ENCODE data around the gene CD300LB. TPM values are rescaled to one million over a fixed set of nuclear protein-coding genes. Genes with fewer than 3 reads are reported as not detected.

CD300LB gene
- polyA plus RNA-seq, 3 donors = 88.0 to 102 (median 92.9) TPM

- Histone ChIP-seq H3K9ac (ENCODE audit: insufficient read depth, low read length, poor library complexity, severe bottlenecking) (no peak overlapping the region), H4K20me1 (ENCODE audit: insufficient read depth, low read length) (no peaks in the 10 kb centered on the region), H3K79me2 (ENCODE audit: insufficient read depth, low read length) (peaks cover 96% of the 10 kb centered on the region), H3K27ac (ENCODE audit: low read depth in 1 of 2, low read length in 2 of 2) (peak overlapping the region; percentile 93 to 98), H3K27me3 (ENCODE audit: control insufficient read depth in 2 of 2, insufficient read depth in 2 of 2, low read length in 2 of 2) (no peaks in the 10 kb centered on the region), H3K36me3 (replicated peaks in 1 of 2; ENCODE audit: control insufficient read depth in 1 of 2, insufficient read depth in 2 of 2, low read length in 2 of 2) (peaks cover 44 to 59% of the 10 kb centered on the region in 2 donors), H2AFZ (ENCODE audit: insufficient read depth, low read depth, low read length, poor library complexity, severe bottlenecking) (no peak overlapping the region), H3K4me1 (ENCODE audit: control insufficient read depth in 1 of 2, insufficient read depth in 2 of 2, low read length in 2 of 2) (peaks cover 98 to 100% of the 10 kb centered on the region in 2 donors), H3K4me3 (replicated peaks in 1 of 3; ENCODE audit: low read depth in 2 of 3, low read length in 3 of 3) (peak overlapping the region in 1 of 3 experiments; percentile 94), H3K4me2 (replicated peaks; ENCODE audit: extremely low read depth, low read length, poor library complexity, severe bottlenecking) (peak overlapping the region; percentile 84), H3K9me3 (replicated peaks in 1 of 2; ENCODE audit: control insufficient read depth in 1 of 2, insufficient read depth in 1 of 2, low read length in 2 of 2) (peaks cover 8 to 16% of the 10 kb centered on the region in 2 donors)
- WGBS (ENCODE audit: insufficient coverage) = 79% methylated on average over 4 of the region's 5 CpGs
- Mint-ChIP-seq H3K9me3 (peaks cover 5 to 14% (median 9%) of the 10 kb centered on the region in 7 donors), H3K36me3 (peaks cover 67 to 75% of the 10 kb centered on the region in 2 donors), H3K27me3 (ENCODE audit: low read depth in 3 of 3) (peaks cover 0 to 3% (median 0%) of the 10 kb centered on the region in 3 donors), H3K27ac (peak overlapping the region; percentile 97 to 100 (median 98)), H3K4me3 (peak overlapping the region; percentile 35 to 63), H3K4me1 (peaks cover 97% of the 10 kb centered on the region)
- intact Hi-C loops (cut with micrococcal nuclease) = no loop called here
- TF ChIP-seq CTCF (IDR thresholded peaks at IDR 0.05) = no peak
- DNase-seq = no peak
Measured at GRCh38 chr17:74527081-74527480, 4.2 kb downstream of the CD300LB start.

- peaks cover 68 to 78% of the 10 kb centered on the region in 2 donors for H3K36me3 Mint-ChIP-seq
- 100% methylated on average over 2 of the region's 3 CpGs for WGBS (ENCODE audit: insufficient coverage)
Measured at GRCh38 chr17:74526681-74527080, 4.6 kb downstream of the CD300LB start.

More at GRCh38 chr17:74526681-74527080, 4.6 kb downstream of the CD300LB start:
- Histone ChIP-seq H3K4me1 (ENCODE audit: control insufficient read depth in 1 of 2, insufficient read depth in 2 of 2, low read length in 2 of 2) (peaks cover 98 to 100% of the 10 kb centered on the region in 2 donors), H3K79me2 (ENCODE audit: insufficient read depth, low read length) (peaks cover 96% of the 10 kb centered on the region), H3K36me3 (replicated peaks in 1 of 2; ENCODE audit: control insufficient read depth in 1 of 2, insufficient read depth in 2 of 2, low read length in 2 of 2) (peaks cover 45 to 60% of the 10 kb centered on the region in 2 donors), H3K9me3 (replicated peaks in 1 of 2; ENCODE audit: control insufficient read depth in 1 of 2, insufficient read depth in 1 of 2, low read length in 2 of 2) (peaks cover 8 to 16% of the 10 kb centered on the region in 2 donors), H2AFZ (ENCODE audit: insufficient read depth, low read depth, low read length, poor library complexity, severe bottlenecking) (no peak overlapping the region), H3K4me3 (replicated peaks in 1 of 3; ENCODE audit: low read depth in 2 of 3, low read length in 3 of 3) (peak overlapping the region in 1 of 3 experiments; percentile 94), H3K4me2 (replicated peaks; ENCODE audit: extremely low read depth, low read length, poor library complexity, severe bottlenecking) (peak overlapping the region; percentile 84), H4K20me1 (ENCODE audit: insufficient read depth, low read length) (no peaks in the 10 kb centered on the region), H3K27ac (ENCODE audit: low read depth in 1 of 2, low read length in 2 of 2) (peak overlapping the region; percentile 93 to 98), H3K9ac (ENCODE audit: insufficient read depth, low read length, poor library complexity, severe bottlenecking) (no peak overlapping the region), H3K27me3 (ENCODE audit: control insufficient read depth in 2 of 2, insufficient read depth in 2 of 2, low read length in 2 of 2) (no peaks in the 10 kb centered on the region)
- intact Hi-C loops (cut with micrococcal nuclease) = no loop called here
- Mint-ChIP-seq H3K27me3 (ENCODE audit: low read depth in 3 of 3) (peaks cover 0 to 3% (median 0%) of the 10 kb centered on the region in 3 donors), H3K27ac (peak overlapping the region; percentile 97 to 100 (median 98)), H3K4me1 (peaks cover 97% of the 10 kb centered on the region), H3K4me3 (peak overlapping the region; percentile 35 to 63), H3K9me3 (peaks cover 5 to 14% (median 9%) of the 10 kb centered on the region in 7 donors)
- no peak for DNase-seq
- TF ChIP-seq CTCF (IDR thresholded peaks at IDR 0.05) = no peak
